GM11168 (cell line): ENCODE results near the gene STARD10.
"Not testable (repeated sequence)": the region's sequence is repeated elsewhere in the genome, so short reads cannot be mapped to it uniquely, and the experiment has no call there.

Experiments
- in situ Hi-C: fragments of 300-500 bp; cut with MboI; formaldehyde crosslinking; loops from one replicate; pipeline ENCODE4 v1.12.0; 2022; ENCODE audit warnings: low sequenced_read_pairs; ENCODE audit not compliant: unreplicated experiment

STARD10 gene, protein sequence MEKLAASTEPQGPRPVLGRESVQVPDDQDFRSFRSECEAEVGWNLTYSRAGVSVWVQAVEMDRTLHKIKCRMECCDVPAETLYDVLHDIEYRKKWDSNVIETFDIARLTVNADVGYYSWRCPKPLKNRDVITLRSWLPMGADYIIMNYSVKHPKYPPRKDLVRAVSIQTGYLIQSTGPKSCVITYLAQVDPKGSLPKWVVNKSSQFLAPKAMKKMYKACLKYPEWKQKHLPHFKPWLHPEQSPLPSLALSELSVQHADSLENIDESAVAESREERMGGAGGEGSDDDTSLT

DNA sequence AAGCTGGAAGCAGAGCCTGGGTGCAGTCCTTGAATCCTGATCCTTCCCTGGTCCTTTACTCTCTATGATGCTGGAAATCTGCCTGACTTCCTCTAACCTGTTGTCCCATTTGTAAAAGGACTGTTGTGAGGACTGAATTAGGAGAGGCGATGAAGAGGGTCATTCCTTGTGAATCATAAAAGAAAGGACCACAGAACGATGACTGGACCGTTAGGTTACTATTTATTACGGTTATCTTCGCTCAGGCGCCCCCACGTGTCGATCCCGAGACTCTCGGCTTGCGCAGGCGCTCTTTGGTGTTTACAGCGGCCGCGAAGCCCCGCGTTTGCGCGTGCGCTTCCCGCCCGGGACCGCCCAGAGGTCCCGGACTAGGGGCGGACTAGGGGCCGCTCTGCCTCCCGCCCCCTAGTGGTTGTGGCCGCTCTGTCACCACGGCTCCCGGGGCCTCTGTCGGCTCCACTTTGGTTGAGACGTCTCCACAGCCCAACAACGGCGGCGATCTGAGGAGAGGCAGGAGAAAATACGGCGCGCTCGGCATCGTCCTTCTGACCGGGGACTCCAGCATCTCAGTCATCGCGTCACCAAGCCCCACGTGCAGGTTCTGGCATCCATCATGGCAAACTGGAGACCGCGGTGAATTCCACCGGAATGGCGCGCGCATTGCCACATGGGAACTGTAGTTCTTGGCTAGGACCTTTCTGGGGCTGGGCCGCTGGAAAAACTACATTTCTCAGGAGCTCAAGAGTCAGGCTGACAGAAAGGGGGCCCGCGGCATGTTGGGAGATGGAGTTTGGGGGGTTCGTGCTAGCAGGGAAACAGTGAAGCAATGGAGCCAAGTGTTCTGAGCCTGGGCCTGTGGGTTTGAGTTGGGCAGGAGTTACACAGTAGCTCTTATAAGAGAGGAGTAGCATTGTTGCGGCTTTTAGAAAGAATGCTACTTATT is at the start of gene STARD10:
STARD10 (minus strand) TSS at position 623 of the 943 bp plus-strand sequence. CDS start 12,866 bp downstream, outside the sequence.
- in situ Hi-C loops, result no loop called here

DNA sequence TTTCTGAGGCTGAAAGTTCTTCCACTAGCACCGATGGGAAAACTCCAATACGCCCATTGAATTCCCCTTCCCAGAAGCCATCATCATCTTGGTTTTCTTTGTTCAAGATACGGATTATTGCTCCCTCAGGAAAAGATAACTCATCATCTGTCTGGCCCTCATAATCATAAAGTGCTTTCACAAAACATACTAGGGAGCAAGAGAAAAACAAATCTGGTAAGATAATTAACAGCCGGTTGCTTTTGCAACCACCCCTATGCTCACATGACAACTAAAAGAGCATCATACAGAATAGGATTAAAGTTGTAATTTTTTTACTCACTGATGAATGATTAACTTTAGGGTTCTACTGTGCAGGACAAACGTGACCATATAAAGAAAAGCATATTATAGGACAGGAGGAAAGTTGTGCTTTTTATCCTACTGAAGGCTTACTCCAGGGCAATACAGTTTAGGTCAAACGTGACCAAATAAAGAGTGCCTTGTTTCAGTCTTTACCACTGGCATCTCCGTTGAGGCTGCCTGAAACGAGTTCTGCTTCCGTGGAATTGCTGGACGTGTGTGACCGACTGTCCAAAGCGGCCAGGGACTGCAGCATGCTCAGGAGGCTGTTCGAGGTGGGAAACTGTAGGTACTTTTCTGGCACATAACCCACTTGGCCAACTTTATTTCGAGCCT is 48.9 kb upstream of the STARD10 start:
- in situ Hi-C loops, result no loop called here

DNA sequence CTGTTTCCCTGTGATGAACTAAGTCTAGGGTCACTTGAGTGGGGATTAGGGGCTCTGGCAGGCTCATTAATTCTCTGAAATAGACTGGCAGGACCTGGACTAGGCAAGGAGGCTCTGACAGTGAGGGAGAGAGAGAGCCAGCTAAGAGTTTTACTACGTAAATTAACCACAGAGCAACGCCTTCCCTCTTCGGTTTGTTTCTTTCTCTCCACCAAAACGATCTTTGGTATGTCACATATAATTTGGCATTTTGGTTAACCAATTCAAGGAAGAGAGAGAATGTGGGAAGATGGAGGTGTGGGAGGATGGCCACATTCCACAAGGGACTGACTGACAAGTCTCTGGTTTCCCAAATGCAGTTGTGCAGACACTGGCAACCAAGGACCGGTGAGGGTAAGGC is 48.3 kb upstream of the STARD10 start:
- in situ Hi-C loops, result no loop called here

DNA sequence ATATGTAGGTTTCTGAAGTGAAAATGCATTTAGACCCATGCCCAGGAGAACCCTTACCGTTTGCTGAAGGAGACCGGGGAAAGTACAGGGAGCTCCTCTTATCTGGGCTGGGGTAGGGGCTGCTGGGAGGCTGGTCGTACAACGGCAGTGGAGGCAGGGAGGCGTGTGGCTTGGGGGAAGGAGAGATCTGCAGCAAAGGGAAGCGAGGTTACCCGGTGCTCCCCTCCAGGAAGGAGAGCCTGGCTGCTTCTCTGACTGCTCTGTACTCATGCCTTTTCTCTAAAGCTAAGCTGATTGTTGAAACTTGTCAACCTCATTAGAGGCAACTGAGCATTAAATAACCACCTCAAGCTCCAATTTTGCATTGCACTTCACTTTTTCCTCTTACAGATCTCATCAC is 47.5 kb upstream of the STARD10 start:
- in situ Hi-C loops, result no loop called here

DNA sequence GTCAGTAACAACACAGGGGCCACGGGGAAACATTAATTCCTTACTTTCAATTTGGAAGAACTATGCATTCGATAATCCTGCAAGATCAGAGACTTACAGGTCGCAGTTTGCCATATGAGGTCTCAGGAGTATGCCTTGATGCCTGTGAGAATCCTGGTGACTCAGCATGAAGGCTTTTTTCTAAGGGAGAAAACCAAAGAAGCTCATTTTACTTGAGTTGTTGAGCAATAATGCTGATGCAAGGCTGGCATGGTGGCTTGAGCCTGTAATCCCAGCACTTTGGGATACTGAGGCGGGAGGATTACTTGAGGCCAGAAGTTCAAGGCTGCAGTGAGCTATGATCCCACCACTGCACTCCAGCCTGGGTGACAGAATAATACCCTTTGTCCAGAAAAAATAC is 46.9 kb upstream of the STARD10 start:
- in situ Hi-C loops, result no loop called here

DNA sequence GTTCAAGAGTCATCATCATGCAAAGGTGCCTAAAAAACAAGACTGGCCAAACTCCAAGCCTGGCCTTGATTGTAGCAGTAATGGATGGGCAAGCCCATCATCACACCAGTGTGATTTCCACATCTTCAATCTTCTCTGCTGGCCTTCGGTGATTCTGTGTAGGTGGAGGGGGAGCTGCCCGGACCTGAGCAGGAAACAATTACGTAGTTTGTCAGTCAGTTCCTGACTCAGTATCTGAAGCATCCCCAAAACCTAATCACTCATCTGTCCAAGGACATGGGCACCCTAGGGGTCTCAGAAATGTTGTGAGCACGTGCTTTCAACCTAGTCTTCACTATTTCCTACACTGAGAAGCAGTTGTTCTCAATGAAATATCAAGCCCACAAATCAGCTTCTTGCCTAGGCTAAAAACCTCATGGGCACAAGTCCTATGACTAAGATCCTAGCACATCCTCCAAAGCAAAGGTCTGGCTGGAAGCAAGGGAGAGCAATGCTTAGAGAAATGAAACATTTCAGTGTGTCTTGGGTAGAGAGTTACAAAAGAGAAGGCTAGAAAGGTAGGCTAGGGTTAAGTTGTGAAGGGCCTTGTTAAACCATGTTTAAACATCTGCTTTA is 45.0 kb upstream of the STARD10 start:
- in situ Hi-C loops, result loop anchor here (10.0 kb wide), 1 partner anchor 336 kb away; no protein-coding TSS in a partner anchor

DNA sequence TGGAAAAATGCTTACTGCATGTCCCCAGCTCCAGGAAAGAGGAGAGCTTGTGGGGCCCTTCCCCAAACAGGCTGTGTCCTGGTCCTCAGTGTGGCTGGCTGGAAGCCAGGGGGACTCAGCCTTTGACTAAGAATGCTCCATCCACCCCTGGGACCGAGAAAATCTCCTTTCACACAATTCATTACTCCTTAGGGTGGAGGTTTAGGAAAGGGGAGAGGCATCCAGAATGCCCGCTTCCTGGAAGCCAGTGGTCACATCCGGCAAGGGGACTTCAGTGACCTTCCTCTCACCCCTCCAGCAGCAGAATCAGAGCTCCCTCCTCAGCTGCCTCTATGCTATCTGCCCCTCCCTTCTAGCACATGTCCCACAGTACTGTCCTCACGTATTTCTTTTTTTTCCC is 42.3 kb upstream of the STARD10 start:
- in situ Hi-C loops, result loop anchor here (10.0 kb wide), 1 partner anchor 339 kb away; no protein-coding TSS in a partner anchor

DNA sequence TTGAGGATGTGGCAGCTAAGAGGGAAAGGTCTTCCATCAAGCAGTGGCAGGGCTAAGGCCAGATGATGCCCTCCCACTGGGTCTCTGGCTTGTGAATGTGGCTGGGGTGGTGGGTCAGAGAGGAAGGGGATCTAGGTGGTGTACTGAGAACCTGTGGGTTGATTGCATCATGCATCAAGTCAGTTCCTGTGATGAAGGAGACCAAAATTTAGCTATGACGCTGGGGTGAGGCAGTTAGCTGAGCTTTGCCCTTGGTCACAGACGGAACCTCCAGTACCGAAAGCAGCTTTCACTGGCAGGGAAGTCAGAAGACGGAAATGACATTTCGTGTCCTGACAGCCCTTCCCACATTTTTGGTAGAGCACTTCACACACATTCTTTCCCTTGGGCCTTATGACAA is 41.1 kb upstream of the STARD10 start:
- in situ Hi-C loops, result loop anchor here (10.0 kb wide), 1 partner anchor 340 kb away; no protein-coding TSS in a partner anchor

DNA sequence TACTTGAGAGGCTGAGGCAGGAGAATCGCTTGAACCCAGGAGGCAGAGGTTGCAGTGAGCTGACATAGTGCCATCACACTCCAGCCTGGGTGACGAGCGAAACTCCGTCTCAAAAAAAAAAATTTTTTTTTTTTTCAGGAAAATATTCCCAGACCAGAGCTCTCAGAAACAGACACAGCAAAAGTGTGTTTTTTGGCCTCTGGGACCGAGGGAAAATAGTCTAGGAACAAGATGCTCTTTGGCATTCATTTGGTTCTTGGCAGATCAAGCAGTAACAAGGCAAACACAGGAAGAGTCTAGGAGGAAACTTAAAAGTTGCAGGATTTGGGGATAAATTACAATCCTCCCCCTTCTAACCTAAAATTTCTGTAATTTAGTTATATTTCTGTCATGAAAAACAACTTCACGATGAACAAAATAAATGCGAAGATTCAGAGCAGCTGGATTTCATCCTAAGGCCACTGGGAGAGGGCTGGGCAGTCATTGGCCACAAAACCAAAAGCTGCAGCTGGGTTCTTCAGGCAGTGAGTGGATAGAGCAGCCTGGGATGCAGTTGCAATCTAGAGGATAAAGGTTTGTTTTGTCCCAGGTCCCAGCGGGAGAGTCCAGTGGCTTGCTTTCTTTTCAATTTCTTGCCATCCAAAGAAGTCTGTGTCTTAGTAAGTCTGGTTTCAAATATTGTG is 40.1 kb upstream of the STARD10 start:
- in situ Hi-C loops, result loop anchor here (10.0 kb wide), 1 partner anchor 341 kb away; no protein-coding TSS in a partner anchor

DNA sequence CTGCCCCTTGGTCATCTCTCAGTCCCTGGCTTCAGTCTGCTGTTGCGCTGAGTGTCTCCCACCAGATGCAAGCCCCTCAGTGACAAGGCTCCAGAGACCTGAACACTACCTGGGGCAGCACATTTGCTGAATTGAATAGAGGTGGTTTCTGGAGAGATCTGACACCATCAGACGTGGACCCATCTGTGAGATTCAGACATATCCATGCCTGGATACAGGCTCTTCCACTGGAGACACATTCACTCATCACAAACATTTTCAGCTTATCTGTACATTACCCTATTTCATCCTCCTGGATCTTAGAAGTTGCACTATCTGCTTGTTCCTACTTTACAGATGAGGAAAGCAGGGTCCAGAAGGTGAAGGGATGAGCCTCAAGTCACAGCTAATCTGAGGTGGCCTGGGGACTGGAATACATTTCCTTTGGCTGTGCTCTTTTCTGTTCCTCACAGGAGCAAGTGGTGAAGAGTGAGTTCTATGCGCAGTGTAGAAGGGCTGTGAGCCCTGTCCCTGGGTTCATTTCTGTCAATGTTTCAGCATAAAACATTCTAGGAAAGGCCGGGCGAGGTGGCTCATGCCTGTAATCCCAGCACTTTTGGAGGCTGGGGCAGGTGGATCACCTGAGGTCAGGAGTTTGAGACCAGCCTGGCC is 39.4 kb upstream of the STARD10 start:
- in situ Hi-C loops, result loop anchor here (10.0 kb wide), 1 partner anchor 342 kb away; no protein-coding TSS in a partner anchor

DNA sequence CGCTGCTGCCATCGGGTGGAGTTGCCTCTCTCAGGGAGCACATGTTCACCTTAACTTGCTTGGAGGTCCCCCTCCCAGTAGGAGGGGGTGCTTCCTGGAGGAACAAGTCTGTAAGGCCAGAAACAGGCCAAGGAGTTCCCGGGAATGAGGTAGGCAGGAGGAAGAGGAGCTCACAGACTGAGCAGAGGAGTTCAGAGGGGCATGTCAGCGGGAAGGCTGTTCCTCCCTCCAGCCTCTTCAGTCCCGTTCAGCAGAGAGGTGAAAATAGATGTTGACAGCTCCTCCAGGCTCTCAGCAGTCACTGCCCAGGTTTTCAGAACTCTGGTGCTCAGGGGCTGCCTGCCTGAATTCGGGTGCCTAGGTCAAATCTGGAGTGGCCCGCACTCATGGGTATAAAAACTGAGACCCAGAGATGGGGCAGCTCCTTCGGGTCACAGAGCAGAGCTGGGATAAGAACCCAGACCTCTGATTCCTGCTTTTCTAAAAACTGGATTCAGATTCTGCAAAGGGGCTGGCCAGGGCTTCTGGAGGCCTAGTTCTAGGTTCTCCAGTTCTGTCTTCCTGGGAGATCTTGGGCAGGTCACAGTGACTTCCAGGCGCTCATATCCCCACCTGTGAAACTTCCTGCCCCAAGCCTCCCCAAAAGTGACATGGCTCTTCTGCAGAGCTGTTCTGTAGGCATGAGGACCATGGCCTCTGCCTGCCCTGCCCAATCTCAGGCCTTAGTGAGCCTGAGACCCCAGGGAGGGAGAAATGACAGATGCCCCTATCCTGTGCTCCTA is 38.6 kb upstream of the STARD10 start:
- in situ Hi-C loops, result loop anchor here (10.0 kb wide), 1 partner anchor 342 kb away; no protein-coding TSS in a partner anchor

DNA sequence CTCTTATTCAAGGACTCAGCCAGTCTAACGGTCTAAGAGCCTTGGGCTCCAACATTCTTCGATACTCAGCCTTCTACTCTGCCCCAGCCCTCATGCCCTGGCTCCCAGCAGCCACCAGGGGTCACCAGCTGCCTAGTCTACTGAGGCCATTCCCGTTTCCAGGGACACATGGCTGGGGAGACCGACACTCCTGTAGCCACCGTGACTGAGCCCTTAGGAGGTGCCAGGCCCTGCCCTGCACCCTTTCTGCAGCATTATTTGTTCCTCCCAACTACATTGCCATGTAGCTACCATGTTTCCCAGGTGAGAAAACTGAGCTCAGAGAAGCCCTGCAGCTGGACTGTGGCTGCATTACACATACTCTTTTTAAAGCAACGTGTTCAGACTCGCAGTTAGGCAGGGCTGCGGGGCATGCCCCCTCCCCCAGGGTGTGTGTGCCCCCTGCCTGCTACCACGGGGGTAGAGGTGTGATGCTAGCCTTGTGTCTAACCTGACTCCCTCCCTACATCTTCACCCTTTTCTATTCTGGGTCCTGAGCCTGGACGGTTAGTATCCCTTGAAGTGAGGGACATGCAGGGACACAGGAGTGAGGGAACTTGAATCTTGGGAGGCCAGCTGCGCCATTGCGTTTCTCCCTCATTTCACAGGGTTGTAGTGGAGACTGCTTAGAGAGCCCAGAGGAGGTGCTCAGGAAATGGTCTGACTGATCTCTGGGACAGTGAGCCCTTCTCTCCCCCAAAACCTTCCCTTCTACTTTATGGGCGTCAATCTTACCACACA is 37.9 kb upstream of the STARD10 start:
- in situ Hi-C loops, result loop anchor here (10.0 kb wide), 1 partner anchor 343 kb away; no protein-coding TSS in a partner anchor

DNA sequence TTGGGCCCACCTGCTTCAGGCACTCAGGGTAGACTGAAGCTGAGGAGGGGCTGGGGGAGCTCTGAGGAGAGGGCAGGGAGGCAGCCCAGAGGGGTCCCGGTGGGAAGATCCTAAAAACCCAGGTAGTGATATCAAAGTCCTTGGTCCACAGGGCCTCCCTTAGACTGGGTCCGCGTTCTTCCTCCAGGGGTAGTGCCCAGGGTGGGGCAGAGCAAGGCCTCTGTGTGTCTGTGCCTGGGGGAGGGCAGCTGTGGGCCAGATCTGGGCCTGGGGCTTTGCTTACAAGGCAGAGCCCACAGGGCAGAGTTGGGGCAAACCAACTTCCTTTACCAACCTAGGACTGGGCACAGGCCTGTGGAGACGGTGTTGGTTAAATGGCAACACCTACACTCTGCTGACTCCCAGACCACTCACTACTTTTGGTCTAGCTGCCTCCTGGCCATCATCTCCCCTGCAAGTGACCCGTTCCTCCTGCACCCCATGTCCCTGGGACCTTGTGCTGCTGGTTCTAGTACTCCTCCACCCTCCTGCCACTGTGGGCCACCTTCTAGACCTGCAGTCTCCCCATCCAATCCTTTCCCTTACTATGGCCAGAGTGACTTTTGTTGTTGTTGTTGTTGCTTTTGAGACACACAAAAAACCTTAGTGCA is 36.2 kb upstream of the STARD10 start:
- in situ Hi-C loops, result loop anchor here (10.0 kb wide), 1 partner anchor 345 kb away; no protein-coding TSS in a partner anchor

DNA sequence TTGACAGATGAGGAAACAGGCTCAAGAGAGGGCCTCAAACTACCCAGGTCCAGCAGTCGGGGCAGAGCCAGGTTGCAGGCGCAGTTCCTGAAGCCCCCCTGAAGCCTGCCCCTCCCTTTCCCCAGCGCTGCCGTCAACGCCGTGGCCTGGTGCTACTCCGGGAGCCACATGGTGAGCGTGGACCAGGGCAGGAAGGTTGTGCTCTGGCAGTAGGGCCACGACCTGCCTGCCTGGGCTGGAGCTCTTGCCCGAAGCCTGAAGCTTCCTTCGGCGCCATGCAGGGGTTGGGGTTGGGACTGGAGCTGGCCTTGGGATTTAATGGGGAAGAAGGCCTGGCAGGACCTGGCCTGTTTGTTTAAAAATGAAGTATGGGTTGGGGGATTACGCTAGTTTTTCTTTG is 35.3 kb upstream of the STARD10 start:
- in situ Hi-C loops, result no loop called here

DNA sequence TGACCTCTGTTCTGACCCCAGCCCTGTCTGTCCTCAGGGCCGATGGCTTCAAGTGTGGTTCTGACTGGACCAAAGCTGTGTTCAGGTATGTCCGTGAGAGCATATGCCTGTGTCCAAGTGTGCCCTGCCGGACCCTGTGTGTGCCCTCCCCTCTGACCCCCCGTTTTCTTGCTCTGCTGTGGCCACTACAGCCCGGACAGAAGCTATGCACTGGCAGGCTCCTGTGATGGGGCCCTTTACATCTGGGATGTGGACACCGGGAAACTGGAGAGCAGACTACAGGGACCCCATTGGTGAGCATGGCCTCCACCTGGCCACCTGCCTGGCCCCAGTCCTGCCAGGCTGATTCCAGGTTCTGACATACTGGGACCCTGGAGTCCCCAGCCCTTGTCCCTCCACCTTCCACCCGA is 34.9 kb upstream of the STARD10 start:
- in situ Hi-C loops, result no loop called here

DNA sequence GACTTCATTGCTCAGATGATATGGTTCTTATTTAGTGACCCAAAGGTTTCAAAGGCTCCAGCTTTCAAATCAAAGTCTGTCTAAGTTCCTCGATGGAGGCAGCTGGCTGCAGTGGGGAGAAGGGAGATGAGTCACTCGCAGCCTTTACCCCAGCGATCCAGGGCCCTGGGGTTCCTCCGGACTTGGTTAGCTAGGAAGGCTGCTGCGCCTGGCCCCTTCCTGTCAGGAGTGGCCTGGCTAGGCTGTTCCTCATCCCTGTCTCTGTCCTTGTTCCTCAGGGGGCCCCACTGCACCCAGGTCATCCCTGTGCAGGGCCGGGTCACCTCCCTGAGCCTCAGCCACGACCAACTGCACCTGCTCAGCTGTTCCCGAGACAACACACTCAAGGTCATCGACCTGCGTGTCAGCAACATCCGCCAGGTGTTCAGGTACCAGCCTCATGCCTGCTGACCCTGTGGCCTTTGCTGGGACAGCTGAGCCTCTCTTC is 34.3 kb upstream of the STARD10 start:
- in situ Hi-C loops, result no loop called here

DNA sequence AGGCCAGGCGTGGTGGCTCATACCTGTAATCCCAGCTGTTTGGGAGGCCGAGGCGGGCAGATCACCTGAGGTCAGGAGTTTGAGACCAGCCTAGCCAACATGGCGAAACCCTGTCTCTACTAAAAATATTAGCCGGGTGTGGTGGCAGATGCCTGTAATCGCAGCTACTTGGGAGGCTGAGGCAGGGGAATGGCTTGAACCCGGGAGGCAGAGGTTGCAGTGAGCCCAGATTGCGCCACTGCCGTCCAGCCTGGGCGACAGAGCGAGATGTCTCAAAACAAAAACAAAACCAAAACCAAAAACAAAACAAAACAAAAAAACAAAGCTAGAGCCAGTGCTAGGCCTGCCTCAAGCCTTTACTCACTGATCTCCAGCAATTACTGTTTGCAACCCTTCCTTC is 33.8 kb upstream of the STARD10 start:
- in situ Hi-C loops, result not testable (repeated sequence)
